Stimulated activated naive B cell treated with anti-CD40 and anti-IgM and Interleukin-4, amounts not matched to agents 10 μg/mL and 1 μg/mL and 100 μg/mL, for 72 hours (primary cell): ENCODE data around the gene PITX1.

Experiments used
- ATAC-seq, 2 donors: fragments of 150-1000 bp; cut with Tn5 transposase; replicated peaks; 2 replicates each; pipeline ENCODE4 v1.10.0; 2021; ENCODE audit warnings: moderate library complexity in 1 of 2
- DNase-seq: peaks from one replicate; pipeline ENCODE4 v3.0.0; 2021
- H3K27ac Mint-ChIP-seq: one replicate; pipeline ENCODE4 v1.8.0; 2022; ENCODE audit warnings: mild to moderate bottlenecking, mixed read lengths
- H3K27me3 Mint-ChIP-seq, 2 donors: one replicate each; pipeline ENCODE4 v1.8.0; 2022; ENCODE audit warnings: mixed read lengths in 2 of 2
- H3K36me3 Mint-ChIP-seq, 2 donors: one replicate each; pipeline ENCODE4 v1.8.0; 2022; ENCODE audit warnings: mixed read lengths in 2 of 2, mild to moderate bottlenecking in 1 of 2
- H3K4me1 Mint-ChIP-seq, 2 donors: one replicate each; pipeline ENCODE4 v1.8.0; 2022; ENCODE audit warnings: mixed read lengths in 2 of 2, mild to moderate bottlenecking in 1 of 2
- H3K4me3 Mint-ChIP-seq, 2 donors: one replicate each; pipeline ENCODE4 v1.8.0; 2022; ENCODE audit warnings: mild to moderate bottlenecking in 2 of 2, mixed read lengths in 2 of 2, moderate library complexity in 1 of 2
- H3K9me3 Mint-ChIP-seq, 2 donors: one replicate each; pipeline ENCODE4 v1.8.0; 2022; ENCODE audit warnings: mixed read lengths in 2 of 2, mild to moderate bottlenecking in 1 of 2

The PITX1 gene

DNA sequence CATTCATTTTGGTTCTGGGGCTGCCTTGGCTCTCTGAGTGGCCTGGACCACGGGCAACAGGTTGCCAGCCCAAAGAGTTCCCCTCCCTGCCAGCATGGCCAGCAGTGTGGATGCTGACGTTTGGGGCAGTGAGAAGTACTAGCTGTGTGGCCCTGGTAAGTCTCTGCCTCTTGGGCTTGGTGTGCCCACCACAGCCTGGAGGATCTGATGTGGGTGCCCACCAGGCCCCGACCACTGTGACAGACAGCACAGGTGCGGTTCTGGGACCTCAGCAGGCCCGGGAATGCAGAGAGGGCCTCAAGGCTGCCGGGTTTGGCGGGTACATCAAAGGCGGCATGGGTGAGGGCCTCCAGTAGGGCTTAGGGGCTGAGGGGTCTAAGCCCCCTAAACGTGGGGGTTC, 33.6 kb upstream of the PITX1 start:
- H3K9me3 Mint-ChIP-seq = no peaks in the 10 kb centered on the region
- no peak for DNase-seq
- no peak overlapping the region for H3K27ac Mint-ChIP-seq
- H3K27me3 Mint-ChIP-seq = peaks cover 32 to 54% of the 10 kb centered on the region in 2 donors
- ATAC-seq = no peak
- H3K36me3 Mint-ChIP-seq = no peaks in the 10 kb centered on the region
- peaks cover 0 to 2% of the 10 kb centered on the region in 2 donors for H3K4me1 Mint-ChIP-seq
- H3K4me3 Mint-ChIP-seq = no peak overlapping the region

DNA sequence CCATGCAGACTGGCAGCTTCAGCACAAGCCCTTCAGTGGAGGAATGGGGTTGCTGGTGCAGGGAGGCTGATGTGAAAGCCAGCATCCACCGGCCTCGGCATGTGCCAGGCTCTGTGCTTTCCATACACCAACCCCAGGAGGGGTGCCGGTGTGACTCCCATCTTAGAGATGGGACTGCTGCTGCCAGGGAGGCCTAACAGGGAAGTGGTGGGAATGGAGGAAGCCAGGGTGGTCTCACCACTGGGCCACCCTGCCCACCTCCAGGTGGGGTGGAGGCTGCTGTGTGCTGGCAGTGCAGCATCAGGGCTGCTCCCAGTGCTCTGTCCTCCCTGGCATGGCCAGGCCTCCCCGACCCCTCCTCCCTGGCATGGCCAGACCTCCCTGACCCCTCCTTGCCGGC, 32.8 kb upstream of the PITX1 start:
- Mint-ChIP-seq H3K27me3 (peaks cover 26 to 55% of the 10 kb centered on the region in 2 donors), H3K27ac (no peak overlapping the region), H3K4me3 (no peak overlapping the region), H3K36me3 (no peaks in the 10 kb centered on the region), H3K4me1 (peaks cover 0 to 2% of the 10 kb centered on the region in 2 donors), H3K9me3 (no peaks in the 10 kb centered on the region)
- ATAC-seq = no peak
- no peak for DNase-seq

DNA sequence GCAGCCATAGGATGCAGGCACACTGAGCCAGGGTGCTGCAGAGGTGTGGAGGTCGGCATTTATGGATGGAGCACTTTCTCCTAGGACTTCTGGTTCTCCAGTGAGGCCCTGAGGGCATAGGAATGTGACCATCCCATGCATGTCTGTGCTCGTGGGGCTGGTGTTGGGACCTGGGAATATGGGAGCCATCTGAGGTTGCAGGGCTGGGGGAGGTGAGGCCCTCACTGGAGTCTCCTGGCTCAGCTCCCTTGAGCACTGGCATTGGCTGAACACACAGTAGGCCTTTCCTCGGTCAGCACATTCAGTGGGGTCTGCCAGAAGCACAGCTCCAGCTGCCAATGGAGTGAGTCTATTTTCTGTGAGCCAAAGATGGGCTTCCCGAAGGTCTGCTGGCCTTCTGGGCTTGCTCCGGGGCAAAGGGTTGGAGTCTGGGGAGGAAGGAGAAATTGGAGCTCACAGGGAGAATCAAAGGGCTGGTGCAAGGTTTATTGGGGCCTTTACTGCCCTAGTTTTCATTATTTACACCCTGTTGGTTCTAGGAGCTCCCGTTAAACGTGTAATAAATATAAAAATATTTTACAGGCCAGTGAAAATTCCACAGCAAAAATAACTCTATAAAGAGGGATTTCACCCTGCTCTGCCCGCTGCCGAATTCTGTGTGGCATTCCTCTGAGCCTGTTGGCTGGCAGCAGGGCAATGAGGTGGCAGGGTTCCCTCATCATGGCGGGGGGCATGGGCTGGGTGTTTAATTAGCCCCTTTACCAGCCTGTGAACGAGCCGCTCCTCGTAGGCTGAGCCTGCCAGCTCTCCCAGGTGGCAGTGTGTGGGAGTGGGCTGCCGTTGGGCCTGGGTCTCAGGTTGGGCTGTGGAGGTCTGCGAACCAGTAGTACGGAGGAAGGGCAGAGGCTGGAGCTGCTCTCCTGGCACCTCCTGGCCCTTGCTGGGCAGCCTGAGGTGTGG, 31.6 kb upstream of the PITX1 start:
- Mint-ChIP-seq H3K4me1 (peaks cover 0 to 2% of the 10 kb centered on the region in 2 donors), H3K27me3 (peaks cover 31 to 63% of the 10 kb centered on the region in 2 donors), H3K4me3 (no peak overlapping the region), H3K36me3 (no peaks in the 10 kb centered on the region), H3K9me3 (no peaks in the 10 kb centered on the region), H3K27ac (no peak overlapping the region)
- DNase-seq (no peak), ATAC-seq (no peak)

DNA sequence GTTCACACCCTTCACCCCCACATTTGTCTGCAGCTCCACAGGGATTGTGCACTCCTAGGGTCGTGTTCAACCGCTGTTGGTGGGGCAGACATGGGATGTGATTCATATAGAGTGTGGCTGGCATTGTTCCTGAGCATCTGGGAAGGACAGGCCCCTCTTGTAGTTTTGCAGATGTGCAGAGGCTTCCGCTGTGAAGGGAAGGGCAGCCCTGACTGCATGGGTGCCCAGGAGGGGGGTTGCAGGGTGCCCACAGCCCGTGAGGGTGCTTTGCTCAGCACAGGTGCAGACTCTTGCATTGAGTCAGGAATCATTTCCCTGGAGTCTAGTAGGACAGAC, 30.2 kb upstream of the PITX1 start:
- H3K27me3 Mint-ChIP-seq = peaks cover 41 to 69% of the 10 kb centered on the region in 2 donors

DNA sequence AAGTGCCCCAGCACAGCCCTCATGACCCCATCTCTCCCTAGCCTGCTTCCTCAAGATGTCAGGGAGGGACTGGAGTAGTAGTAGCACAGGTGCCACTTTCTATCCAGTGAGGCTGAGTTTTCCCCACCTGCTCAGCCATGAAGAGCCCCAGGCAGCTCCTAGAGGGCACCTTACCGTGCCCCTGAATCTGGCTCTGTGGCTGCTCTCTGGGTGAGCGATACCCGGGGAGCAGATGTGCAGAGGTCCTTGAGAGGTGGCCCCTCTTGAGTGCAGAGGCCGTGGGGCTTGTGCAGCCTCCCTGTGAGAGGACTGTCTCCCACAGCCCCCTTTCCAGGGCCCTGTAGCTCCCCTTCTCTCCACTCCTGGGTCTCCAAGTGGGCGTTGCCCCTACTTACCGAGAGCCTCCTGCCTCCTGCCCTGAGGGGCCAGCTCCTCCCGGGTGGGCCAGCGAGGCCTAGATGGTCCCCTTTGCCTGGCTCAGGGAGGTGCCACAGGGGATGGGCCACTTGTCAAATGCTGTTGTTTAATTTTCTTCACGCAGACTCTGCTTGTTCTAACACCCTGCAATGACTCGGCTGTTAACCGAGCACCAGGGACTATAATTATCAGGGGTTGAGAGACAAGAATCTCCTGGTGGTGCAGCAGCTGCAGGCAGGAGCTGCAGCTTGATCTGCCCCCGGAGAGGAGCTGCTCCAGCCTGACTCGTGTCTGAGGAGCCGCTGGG, 29.6 kb upstream of the PITX1 start:
- H3K27me3 Mint-ChIP-seq = peaks cover 46 to 75% of the 10 kb centered on the region in 2 donors
- DNase-seq = no peak
- ATAC-seq = no peak
- H3K36me3 Mint-ChIP-seq = no peaks in the 10 kb centered on the region
- H3K27ac Mint-ChIP-seq = no peak overlapping the region
- no peaks in the 10 kb centered on the region for H3K4me1 Mint-ChIP-seq
- H3K4me3 Mint-ChIP-seq = no peak overlapping the region
- H3K9me3 Mint-ChIP-seq = no peaks in the 10 kb centered on the region

More for the DNA sequence above, 30.2 kb upstream of the PITX1 start:
- H3K4me3 Mint-ChIP-seq = no peak overlapping the region
- no peaks in the 10 kb centered on the region for H3K36me3 Mint-ChIP-seq
- no peak overlapping the region for H3K27ac Mint-ChIP-seq
- no peaks in the 10 kb centered on the region for H3K4me1 Mint-ChIP-seq
- no peaks in the 10 kb centered on the region for H3K9me3 Mint-ChIP-seq
- no peak for ATAC-seq
- no peak for DNase-seq

DNA sequence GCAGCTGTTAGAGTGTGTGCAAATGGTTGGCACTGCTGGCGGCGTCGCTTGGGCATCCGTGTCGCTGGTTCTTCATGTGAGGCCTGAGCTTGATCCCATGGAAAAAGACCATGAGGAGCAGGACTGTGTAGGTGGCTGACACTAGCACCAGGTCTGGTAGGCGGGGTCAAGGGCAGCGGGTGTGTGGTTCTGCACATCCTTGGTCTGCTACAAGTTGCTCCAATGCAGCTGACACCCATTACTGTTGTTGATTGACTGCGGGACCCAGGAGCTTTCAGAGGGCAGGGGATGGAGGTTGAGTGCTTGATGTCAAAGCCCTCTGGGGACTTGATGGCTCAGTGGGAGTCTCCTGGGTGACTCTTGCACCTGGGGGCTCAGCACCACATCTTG, 29.0 kb upstream of the PITX1 start:
- Mint-ChIP-seq H3K36me3 (no peaks in the 10 kb centered on the region), H3K27me3 (peaks cover 49 to 81% of the 10 kb centered on the region in 2 donors), H3K4me1 (no peaks in the 10 kb centered on the region), H3K4me3 (no peak overlapping the region), H3K9me3 (no peaks in the 10 kb centered on the region), H3K27ac (no peak overlapping the region)
- ATAC-seq = no peak
- no peak for DNase-seq

DNA sequence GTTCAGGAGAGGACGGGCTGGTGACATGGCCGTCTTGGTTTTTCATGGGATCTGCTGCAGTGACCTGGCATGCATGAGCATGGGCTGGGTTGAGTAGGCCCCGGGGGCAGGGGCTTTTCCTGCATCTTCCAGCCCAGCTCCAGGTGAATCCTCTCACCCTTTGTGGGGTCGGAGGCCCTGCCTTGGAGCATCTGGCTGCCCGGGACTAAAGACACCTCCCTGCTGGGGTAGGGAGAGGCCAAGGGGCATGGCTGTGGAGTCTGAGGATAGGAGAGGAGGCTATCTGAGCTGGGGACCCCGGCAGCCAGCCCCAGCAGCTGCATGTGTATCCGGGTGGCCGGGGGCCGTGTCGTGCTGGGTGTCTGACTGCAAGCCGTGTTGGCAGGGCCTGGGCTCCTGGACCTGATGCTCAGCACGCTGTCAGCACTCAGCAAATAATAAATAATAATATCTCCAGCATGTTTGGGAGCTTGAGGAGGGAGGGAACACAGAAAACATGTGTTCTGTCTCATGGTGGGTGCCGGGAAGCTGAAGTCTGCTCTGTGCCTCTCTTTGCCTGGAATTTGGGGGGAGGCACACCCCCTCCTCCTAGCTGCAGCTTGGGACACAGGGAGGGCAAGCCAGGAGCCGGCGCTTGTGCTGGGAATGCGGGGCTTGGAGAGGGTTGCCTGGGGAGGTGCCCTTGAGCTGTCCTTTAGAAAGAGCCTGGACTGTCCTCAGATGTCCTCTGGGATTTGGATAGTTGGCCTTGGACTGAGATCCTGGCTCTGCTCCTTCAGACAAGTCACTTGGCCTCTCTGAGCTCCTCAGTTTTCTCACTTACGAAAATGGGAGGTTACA, 28.4 kb upstream of the PITX1 start:
- H3K9me3 Mint-ChIP-seq = no peaks in the 10 kb centered on the region
- DNase-seq (no peak), ATAC-seq (no peak)
- peaks cover 54 to 84% of the 10 kb centered on the region in 2 donors for H3K27me3 Mint-ChIP-seq
- H3K36me3 Mint-ChIP-seq = no peaks in the 10 kb centered on the region
- H3K4me1 Mint-ChIP-seq = no peaks in the 10 kb centered on the region
- no peak overlapping the region for H3K4me3 Mint-ChIP-seq
- no peak overlapping the region for H3K27ac Mint-ChIP-seq

DNA sequence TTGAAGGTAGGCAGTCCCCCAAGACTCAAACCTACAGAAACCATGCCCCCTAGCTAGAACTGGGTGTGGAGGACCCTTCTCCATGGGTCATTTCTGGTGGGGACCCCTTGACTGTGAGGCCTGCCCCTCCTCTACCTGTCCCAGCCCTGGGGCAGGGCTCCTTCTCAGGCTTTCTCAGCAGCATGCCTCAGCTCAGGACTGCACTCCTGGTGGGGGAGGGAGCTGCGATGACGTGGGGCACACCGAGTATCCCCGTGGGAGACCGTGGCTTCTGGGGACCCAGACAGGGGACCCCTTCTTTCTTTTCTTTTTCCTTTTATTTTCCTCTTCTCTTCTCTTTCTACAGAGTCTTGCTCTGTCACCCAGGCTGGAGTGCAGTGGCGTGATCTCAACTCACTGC, 27.0 kb upstream of the PITX1 start:
- Mint-ChIP-seq H3K36me3 (no peaks in the 10 kb centered on the region), H3K27me3 (peaks cover 54 to 78% of the 10 kb centered on the region in 2 donors), H3K4me1 (no peaks in the 10 kb centered on the region), H3K4me3 (no peak overlapping the region), H3K27ac (no peak overlapping the region), H3K9me3 (no peaks in the 10 kb centered on the region)
- ATAC-seq (no peak), DNase-seq (no peak)

DNA sequence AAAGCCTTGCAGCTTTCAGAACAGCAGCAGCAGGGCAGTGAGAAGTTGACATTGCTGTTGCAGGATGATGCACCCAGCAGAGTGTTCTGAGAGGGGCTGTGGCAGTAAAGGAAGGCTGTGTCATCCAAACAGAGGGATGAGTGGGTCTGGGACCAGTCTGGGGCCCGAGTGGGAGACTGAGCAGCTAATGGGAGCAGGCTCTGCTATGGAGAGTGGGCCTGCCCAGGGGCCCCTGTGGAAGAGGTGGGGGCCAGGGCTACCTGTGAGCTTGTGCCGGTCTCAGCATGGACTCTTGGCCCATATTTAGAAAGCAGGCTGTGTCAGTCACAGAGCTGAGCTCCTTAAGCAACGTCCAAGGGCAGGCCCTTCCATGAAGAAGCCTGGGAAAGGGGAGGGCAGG, 26.0 kb upstream of the PITX1 start:
- peaks cover 50 to 68% of the 10 kb centered on the region in 2 donors for H3K27me3 Mint-ChIP-seq
- H3K36me3 Mint-ChIP-seq = no peaks in the 10 kb centered on the region
- no peaks in the 10 kb centered on the region for H3K9me3 Mint-ChIP-seq
- no peak for ATAC-seq
- DNase-seq = no peak
- H3K27ac Mint-ChIP-seq = no peak overlapping the region
- H3K4me3 Mint-ChIP-seq = no peak overlapping the region
- no peaks in the 10 kb centered on the region for H3K4me1 Mint-ChIP-seq

DNA sequence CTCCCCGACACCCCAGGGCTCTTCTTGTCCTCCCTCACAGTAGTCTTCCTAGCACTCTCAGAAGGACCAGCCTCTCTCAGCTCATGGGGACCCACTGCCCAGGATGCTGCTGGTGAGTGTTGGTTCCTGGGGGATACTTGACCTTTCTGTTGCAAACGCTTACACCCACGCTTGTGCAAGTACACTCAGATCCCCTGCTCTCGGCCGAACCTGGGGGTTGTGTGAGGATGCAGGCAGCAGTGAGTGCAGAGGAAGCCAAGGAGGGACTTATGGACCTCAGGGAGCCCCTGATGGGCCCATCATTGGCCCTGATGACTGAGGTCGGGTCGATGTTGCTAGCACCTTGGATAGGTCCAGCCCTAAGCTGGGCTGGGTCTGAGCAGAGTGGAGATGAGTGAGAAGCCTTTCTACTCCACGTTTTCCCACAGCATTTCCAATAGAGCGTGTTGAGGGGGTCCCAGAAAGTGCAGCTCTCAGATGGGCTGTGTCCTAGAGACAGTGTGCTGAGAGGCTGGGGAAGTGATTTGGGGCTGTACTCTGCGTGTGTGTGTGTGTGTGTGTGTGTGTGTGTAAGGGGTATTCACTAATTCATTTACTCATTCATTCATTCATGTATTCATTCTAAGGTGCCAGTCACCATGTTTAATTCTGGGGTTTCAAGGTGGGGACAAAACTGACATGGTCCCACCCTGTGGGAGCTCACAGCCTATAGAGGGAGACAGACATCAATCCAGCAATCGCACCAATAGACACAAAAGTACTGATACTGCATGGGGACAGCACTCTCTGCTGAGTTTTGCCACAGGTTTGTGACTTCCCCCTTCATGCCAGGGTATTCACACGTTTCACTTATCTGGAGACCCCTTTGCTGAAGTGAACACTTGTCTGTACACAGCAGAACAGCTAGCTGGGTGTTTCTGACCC, 25.2 kb upstream of the PITX1 start:
- H3K27ac Mint-ChIP-seq = no peak overlapping the region
- H3K36me3 Mint-ChIP-seq = no peaks in the 10 kb centered on the region
- DNase-seq = no peak
- ATAC-seq = no peak
- peaks cover 44 to 60% of the 10 kb centered on the region in 2 donors for H3K27me3 Mint-ChIP-seq
- H3K4me3 Mint-ChIP-seq = no peak overlapping the region
- peaks cover 3 to 4% of the 10 kb centered on the region in 2 donors for H3K4me1 Mint-ChIP-seq
- H3K9me3 Mint-ChIP-seq = no peaks in the 10 kb centered on the region

DNA sequence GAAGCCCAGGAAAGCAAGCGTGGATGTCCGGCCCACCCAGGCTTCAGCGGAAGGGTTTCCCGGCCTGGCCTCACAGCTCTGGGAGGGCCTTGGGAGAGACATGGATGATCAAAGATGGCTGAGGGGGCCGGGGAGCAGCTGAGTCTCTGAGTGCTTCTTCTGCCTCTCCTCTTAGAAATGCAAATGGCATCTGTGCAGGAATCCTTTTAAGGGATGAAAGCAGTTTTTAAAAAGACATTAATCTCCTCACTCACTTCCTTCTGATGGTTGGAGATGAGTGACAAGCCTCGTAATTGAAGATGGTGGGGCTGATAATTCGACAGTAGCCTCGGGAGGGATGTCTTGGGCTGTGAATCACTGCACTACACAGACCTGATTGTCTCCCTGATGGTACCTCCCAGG, 24.3 kb upstream of the PITX1 start:
- H3K27ac Mint-ChIP-seq = no peak overlapping the region
- no peaks in the 10 kb centered on the region for H3K9me3 Mint-ChIP-seq
- DNase-seq (no peak), ATAC-seq (no peak)
- no peaks in the 10 kb centered on the region for H3K36me3 Mint-ChIP-seq
- peaks cover 38 to 54% of the 10 kb centered on the region in 2 donors for H3K27me3 Mint-ChIP-seq
- H3K4me1 Mint-ChIP-seq = peaks cover 13% of the 10 kb centered on the region in 2 donors
- no peak overlapping the region for H3K4me3 Mint-ChIP-seq

DNA sequence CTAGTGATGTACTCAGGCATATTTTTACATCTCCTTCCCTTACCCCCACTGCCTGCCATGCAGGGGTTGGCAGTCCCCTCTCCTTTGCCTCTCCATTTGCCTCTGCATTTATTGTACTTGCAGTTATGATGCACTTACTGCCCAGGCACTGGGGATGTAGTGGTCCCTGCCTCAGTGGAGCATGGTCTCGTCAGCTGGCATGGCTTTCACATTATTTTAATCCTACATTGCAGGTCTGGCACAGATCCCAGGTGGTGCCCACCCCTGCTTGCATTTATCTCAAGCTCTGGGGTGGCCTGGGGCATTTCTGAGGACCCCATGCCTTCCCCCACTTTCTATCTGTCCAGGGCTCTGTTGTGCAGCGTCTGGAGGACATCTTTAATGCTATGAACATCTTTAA, 23.2 kb upstream of the PITX1 start:
- H3K9me3 Mint-ChIP-seq = no peaks in the 10 kb centered on the region
- no peak overlapping the region for H3K27ac Mint-ChIP-seq
- no peaks in the 10 kb centered on the region for H3K36me3 Mint-ChIP-seq
- no peak for DNase-seq
- H3K4me3 Mint-ChIP-seq = no peak overlapping the region
- peaks cover 39 to 53% of the 10 kb centered on the region in 2 donors for H3K27me3 Mint-ChIP-seq
- ATAC-seq = no peak
- peaks cover 24% of the 10 kb centered on the region in 2 donors for H3K4me1 Mint-ChIP-seq

DNA sequence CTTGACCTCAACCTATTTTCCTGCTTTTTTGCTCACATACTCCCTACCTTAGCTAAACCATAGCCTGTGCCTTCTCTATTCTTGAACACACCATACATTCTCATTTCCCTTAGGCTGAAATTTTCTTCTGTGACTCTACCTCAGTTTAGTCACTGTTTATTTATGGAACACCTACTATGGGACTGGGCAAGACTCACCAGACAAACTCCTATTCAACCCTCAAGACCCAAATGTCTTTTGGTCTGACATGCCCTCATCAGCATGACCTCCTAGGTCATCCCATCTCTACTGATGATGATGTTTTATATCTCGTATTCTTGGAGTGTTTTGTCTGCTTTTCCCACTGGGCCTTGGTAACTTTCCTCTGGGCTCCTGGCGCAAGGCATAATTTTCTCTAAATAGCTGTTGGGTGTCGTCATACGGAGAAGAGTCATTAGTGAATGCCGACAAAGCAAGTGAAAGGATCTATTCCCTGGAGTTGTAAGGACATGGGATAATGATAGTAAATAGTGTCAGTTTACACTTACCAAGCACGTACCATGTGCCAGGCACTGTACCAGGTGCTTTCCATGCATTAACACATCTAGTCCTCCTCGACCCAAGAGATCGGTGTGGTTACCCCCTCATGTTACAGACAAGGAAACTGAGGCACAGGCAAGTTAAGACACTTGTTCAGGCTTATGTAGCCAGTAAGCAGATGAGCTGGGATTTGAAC, 22.4 kb upstream of the PITX1 start:
- Mint-ChIP-seq H3K27me3 (peaks cover 47 to 53% of the 10 kb centered on the region in 2 donors), H3K36me3 (no peaks in the 10 kb centered on the region), H3K4me1 (peaks cover 30 to 31% of the 10 kb centered on the region in 2 donors), H3K27ac (no peak overlapping the region), H3K9me3 (no peaks in the 10 kb centered on the region), H3K4me3 (no peak overlapping the region)
- DNase-seq (no peak), ATAC-seq (no peak)
